Spinal cord (tissue), 10 donors: ENCODE measurements around the gene WDR5. TPM values are rescaled to one million over a fixed set of nuclear protein-coding genes. Genes with fewer than 3 reads are reported as not detected.
A peak's percentile ranks its signal among the peaks of the same experiment; 100 is the strongest.
"Not testable (repeated sequence)": the region's sequence is repeated elsewhere in the genome, so short reads cannot be mapped to it uniquely, and the experiment has no call there.

Experiments used
- DNase-seq, 6 donors: peaks; one replicate each; pipeline versions ENCODE4 v3.0.0 to v3.0.0-alpha.2; 2013 to 2015; ENCODE audit warnings: low spot score in 6 of 6, low read depth in 4 of 6
- H3K27ac ChIP-seq: one replicate; pipeline ENCODE4 v1.5.1; 2013; ENCODE audit warnings: low read depth, low read length, control low read depth
- H3K27me3 ChIP-seq: one replicate; pipeline ENCODE4 v1.6.1; 2013; ENCODE audit warnings: low read length; ENCODE audit not compliant: control insufficient read depth, insufficient read depth
- H3K36me3 ChIP-seq: one replicate; pipeline ENCODE4 v1.6.1; 2013; ENCODE audit warnings: low read length; ENCODE audit not compliant: control insufficient read depth, insufficient read depth
- H3K4me1 ChIP-seq: one replicate; pipeline ENCODE4 v1.6.1; 2013; ENCODE audit warnings: low read length; ENCODE audit not compliant: control insufficient read depth, insufficient read depth
- H3K4me3 ChIP-seq: one replicate; pipeline ENCODE4 v1.5.1; 2013; ENCODE audit warnings: low read depth, low read length, control low read depth
- H3K9me3 ChIP-seq: one replicate; pipeline ENCODE4 v1.6.1; 2013; ENCODE audit warnings: low read length; ENCODE audit not compliant: control insufficient read depth, insufficient read depth
- WGBS: methylation state at CpG from one replicate; pipeline ENCODE4 v1.1.5; 2013; ENCODE audit warnings: missing lambda C conversion rate; ENCODE audit not compliant: insufficient coverage; 5-methylcytosine and 5-hydroxymethylcytosine counted together
- long read RNA-seq, 4 donors: transcript quantifications; one replicate each; lab custom pipeline, GENCODE V29; 2026
- polyA plus RNA-seq, 2 donors: library from polyadenylated mRNA; unstranded; fragments of 120-200 nt; gene quantifications; one replicate each; pipeline ENCODE4 v1.2.1, GENCODE V29; 2013; ENCODE audit not compliant: insufficient read length in 2 of 2
- total RNA-seq, 2 donors: library from RNA; depleted of rRNA in 1 of 2; stranded (reverse); fragments of 120-200 nt in 1 of 2; fragments of >200 nt in 1 of 2; gene quantifications; one replicate each; pipeline versions ENCODE4 v1.2.3 to v1.2.4, GENCODE V29; 2013 to 2014
- donor health status: healthy.

WDR5 gene
- 10 to 100 TPM; 15.1 to 23.0 TPM for total RNA-seq
- polyA plus RNA-seq = 10 to 100 TPM; 37.3 to 39.0 TPM
- long read RNA-seq, donor 1, transcript WDR5-201 (14 exons, 3,151 nt) = major isoform, 5 of 5 reads
- long read RNA-seq, donor 1, partial matches to known transcripts = 0 of 5 reads
- long read RNA-seq, donor 1, other reads (novel, unspliced or antisense) = 0 of 5 reads
- long read RNA-seq, donor 2, transcript WDR5-201 (14 exons, 3,151 nt) = major isoform, 6 of 6 reads
- long read RNA-seq, donor 2, partial matches to known transcripts = 0 of 6 reads
- long read RNA-seq, donor 2, other reads (novel, unspliced or antisense) = 0 of 6 reads
- long read RNA-seq, donor 3, partial matches to known transcripts = 11 of 14 reads
- long read RNA-seq, donor 3, other reads (novel, unspliced or antisense) = 0 of 14 reads
- long read RNA-seq, donor 4, transcript WDR5-201 (14 exons, 3,151 nt) = major isoform, 9 of 9 reads
- long read RNA-seq, donor 4, partial matches to known transcripts = 0 of 9 reads
- long read RNA-seq, donor 4, other reads (novel, unspliced or antisense) = 0 of 9 reads

DNA sequence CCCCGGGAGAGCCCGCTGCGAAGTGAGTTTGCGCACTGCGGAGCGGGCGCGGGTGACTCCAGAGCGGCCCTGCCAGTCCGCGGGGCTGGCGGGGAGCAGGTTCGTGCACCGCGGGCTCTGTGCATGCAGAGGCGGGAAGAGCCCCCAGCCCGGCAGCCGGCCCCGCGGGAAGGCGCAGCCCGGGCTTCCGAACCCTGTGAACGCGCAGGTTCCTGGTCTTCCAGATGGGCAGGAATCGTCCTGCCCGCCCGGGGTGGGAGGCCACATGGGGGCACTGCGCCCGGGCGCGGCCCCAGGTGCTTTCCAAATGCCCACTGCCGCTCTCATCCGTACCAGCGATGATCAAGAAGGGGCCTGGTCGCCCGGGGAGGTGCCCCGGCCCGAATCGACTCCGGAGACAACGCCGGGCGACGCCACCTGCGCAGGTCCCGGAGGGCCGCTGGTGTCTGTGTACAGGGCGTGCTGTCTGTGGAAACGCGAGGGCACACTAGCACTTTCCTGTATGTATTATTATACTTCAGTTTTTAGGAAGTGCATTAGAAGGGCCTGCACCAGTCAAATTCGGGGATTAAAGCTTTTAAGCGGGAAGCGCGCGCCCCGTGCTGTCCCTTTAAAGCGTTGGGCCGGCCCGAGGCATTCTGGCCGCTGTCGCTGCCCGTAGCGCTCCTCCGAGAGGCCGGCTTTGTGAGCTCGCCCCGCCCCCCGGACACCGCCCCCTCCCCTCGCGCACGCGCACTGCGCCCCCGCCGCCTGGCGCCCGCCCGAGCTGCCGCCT is at the start of gene WDR5:
Gene WDR5 (plus strand): TSS at position 740 of the 775 bp plus-strand sequence. CDS start 3,796 bp downstream, outside the sequence.
- Histone ChIP-seq H3K4me1 (peaks cover 42% of the 10 kb centered on the region), H3K27me3 (no peaks in the 10 kb centered on the region), H3K36me3 (peaks cover 17% of the 10 kb centered on the region), H3K4me3 (peak within 1 kb of the TSS; percentile 87), H3K9me3 (no peaks in the 10 kb centered on the region), H3K27ac (peak within 1 kb of the TSS; percentile 87)
- 0% methylated on average over 72 of the region's 81 CpGs for WGBS
- DNase-seq = peak; percentile 75 to 98 (median 87)

DNA sequence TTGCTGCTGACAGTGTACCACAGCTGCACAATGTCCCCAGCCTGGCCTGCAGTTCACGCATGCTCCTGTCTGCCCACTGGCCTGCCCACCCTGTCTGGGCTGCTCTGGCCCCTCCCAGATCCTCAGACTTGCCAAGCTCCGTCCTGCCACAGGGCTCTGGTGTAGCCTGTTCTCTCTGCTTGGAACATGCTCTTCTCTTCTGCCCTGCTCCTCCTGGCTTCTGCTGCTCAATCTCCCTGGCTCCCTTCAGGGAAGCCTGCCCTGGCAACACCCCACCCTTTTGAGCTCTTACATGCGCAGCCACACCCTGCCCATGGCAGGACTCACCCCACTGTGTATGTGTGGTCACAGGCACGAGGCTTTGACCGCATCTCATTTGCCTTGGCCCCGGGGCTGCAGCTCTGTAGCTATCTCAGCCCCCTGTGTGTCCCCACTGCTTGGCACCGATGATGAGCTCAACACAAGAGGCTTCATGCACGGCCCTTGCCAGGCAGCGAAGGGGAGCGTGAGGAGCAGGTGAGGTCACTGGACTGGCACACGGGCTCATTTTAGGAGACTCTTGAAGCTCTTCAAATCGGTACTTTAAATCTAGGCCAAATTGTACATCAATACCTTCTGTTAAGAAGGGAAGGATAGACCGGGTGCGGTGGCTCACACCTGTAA is 47.7 kb upstream of the WDR5 start:
- DNase-seq = no peak
- Histone ChIP-seq H3K27me3 (no peaks in the 10 kb centered on the region), H3K27ac (no peak overlapping the region), H3K36me3 (no peaks in the 10 kb centered on the region), H3K4me3 (no peak overlapping the region), H3K9me3 (no peaks in the 10 kb centered on the region), H3K4me1 (no peaks in the 10 kb centered on the region)
- 84% methylated on average over 10 of the region's 14 CpGs for WGBS

DNA sequence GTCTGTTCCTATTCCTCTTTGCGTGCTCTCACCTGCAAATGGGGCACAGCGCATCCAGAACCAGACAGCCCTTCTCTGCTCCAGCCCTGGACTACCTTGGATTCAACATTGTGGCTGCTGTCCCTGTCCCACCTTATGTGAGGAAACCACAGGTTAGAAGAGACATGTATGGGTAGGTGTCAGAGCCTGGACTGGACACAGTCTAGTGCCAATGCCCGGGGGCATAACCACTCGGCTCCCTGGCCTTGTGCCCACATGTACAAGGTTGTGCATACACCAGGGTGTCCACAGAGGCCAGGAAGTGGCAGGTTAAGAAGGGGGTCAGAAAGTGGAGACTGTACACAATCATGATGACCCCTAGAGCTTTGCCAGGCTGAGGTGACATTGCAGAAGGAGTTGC is 45.9 kb upstream of the WDR5 start:
- H3K27ac ChIP-seq = no peak overlapping the region
- no peaks in the 10 kb centered on the region for H3K4me1 ChIP-seq
- no peaks in the 10 kb centered on the region for H3K27me3 ChIP-seq
- no peaks in the 10 kb centered on the region for H3K36me3 ChIP-seq
- WGBS = 88% methylated on average over 4 of the region's 4 CpGs
- H3K4me3 ChIP-seq = no peak overlapping the region
- no peaks in the 10 kb centered on the region for H3K9me3 ChIP-seq
- DNase-seq = no peak

GRCh38 chr9:134099123-134099761 is 36.6 kb upstream of the WDR5 start:
- Histone ChIP-seq H3K4me1 (no peaks in the 10 kb centered on the region), H3K9me3 (no peaks in the 10 kb centered on the region), H3K4me3 (no peak overlapping the region), H3K27me3 (no peaks in the 10 kb centered on the region), H3K27ac (no peak overlapping the region), H3K36me3 (no peaks in the 10 kb centered on the region)
- no peak for DNase-seq
- WGBS = 54% methylated on average over 9 of the region's 13 CpGs

GRCh38 chr9:134100040-134100439 is 35.8 kb upstream of the WDR5 start:
- H3K9me3 ChIP-seq = no peaks in the 10 kb centered on the region
- no peaks in the 10 kb centered on the region for H3K27me3 ChIP-seq
- DNase-seq = no peak
- no peak overlapping the region for H3K27ac ChIP-seq
- no peaks in the 10 kb centered on the region for H3K36me3 ChIP-seq
- 90% methylated on average over 5 of the region's 5 CpGs for WGBS
- H3K4me3 ChIP-seq = no peak overlapping the region
- H3K4me1 ChIP-seq = no peaks in the 10 kb centered on the region

DNA sequence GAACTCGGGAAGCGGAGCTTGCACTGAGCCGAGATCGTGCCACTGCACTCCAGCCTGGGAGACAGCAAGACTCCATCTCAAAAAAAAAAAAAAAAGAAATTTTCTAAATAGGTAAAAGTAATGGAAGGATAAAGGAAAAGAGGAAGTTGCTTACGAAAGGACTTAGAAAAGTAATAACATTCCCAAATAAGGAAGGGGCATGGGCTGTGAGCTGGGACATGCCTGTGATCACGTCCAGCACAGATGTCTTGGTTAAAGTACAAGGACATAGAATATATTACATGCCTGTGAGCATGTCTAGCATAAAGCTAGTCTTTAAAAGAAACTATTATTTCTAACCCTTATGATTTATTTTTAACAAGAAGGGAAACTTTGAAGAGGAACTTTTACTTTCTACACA is 34.7 kb upstream of the WDR5 start:
- H3K9me3 ChIP-seq, DNase-seq: not testable (repeated sequence)

GRCh38 chr9:134101623-134102149 is 34.2 kb upstream of the WDR5 start:
- WGBS = 80% methylated on average over 11 of the region's 11 CpGs
- DNase-seq = no peak
- H3K9me3 ChIP-seq = no peaks in the 10 kb centered on the region
- no peak overlapping the region for H3K27ac ChIP-seq
- H3K36me3 ChIP-seq = no peaks in the 10 kb centered on the region
- H3K4me3 ChIP-seq = no peak overlapping the region
- no peaks in the 10 kb centered on the region for H3K27me3 ChIP-seq
- no peaks in the 10 kb centered on the region for H3K4me1 ChIP-seq

More for the DNA sequence above, 34.7 kb upstream of the WDR5 start:
- H3K4me1 ChIP-seq, H3K4me3 ChIP-seq, H3K27me3 ChIP-seq, H3K27ac ChIP-seq, H3K36me3 ChIP-seq: not testable (repeated sequence)
- no CpG with 5 or more reads among the region's 6 CpGs for WGBS

- no peak for DNase-seq
- no peak overlapping the region for H3K27ac ChIP-seq
- no peak overlapping the region for H3K4me3 ChIP-seq
- no peaks in the 10 kb centered on the region for H3K36me3 ChIP-seq
- no peaks in the 10 kb centered on the region for H3K9me3 ChIP-seq
- no peaks in the 10 kb centered on the region for H3K27me3 ChIP-seq
- no peaks in the 10 kb centered on the region for H3K4me1 ChIP-seq
- 73% methylated on average over 5 of the region's 5 CpGs for WGBS
Measured at GRCh38 chr9:134103391-134103998, 32.4 kb upstream of the WDR5 start.
